Lung (tissue), 12 donors: ENCODE results near the gene CTR9. TPM values are rescaled to one million over a fixed set of nuclear protein-coding genes. Genes with fewer than 3 reads are reported as not detected.

ENCODE experiments used
- ATAC-seq: fragments of 200-7000 bp; cut with Tn5 transposase; one replicate; pipeline ENCODE4 v1.9.1; 2020; ENCODE audit warnings: moderate number of reproducible peaks; ENCODE audit not compliant: insufficient read depth, low FRiP score
- DNase-seq, 3 donors: peaks; one replicate each; pipeline ENCODE4 v3.0.0-alpha.2; 2013 to 2017
- H3K27ac ChIP-seq, 2 donors: one replicate each; pipeline ENCODE4 v1.5.1; 2013; ENCODE audit warnings: mild to moderate bottlenecking in 2 of 2, moderate library complexity in 2 of 2, control low read depth in 1 of 2, inconsistent platforms in 1 of 2, low read depth in 1 of 2, low read length in 1 of 2
- H3K27me3 ChIP-seq, 3 donors: one replicate each; pipeline ENCODE4 v1.5.1; 2013; ENCODE audit warnings: low read length in 2 of 3; ENCODE audit not compliant: control insufficient read depth in 3 of 3, insufficient read depth in 3 of 3
- H3K36me3 ChIP-seq, 4 donors: one replicate each; pipeline ENCODE4 v1.5.1; 2013; ENCODE audit warnings: low read length in 4 of 4, mild to moderate bottlenecking in 1 of 4, moderate library complexity in 1 of 4; ENCODE audit not compliant: control insufficient read depth in 4 of 4, insufficient read depth in 4 of 4
- H3K4me1 ChIP-seq, 5 donors: one replicate each; pipeline ENCODE4 v1.5.1; 2013; ENCODE audit warnings: low read length in 5 of 5, mild to moderate bottlenecking in 2 of 5, moderate library complexity in 1 of 5; ENCODE audit not compliant: control insufficient read depth in 5 of 5, insufficient read depth in 5 of 5
- H3K4me3 ChIP-seq: one replicate; pipeline ENCODE4 v1.5.1; 2013; ENCODE audit warnings: mild to moderate bottlenecking, control low read depth, moderate library complexity
- H3K9ac ChIP-seq, 2 donors: one replicate each; pipeline ENCODE4 v1.5.1; 2013; ENCODE audit warnings: low read length in 2 of 2, control low read depth in 1 of 2; ENCODE audit not compliant: insufficient read depth in 1 of 2
- H3K9me3 ChIP-seq, 4 donors: one replicate each; pipeline ENCODE4 v1.5.1; 2013; ENCODE audit warnings: low read length in 3 of 4, mild to moderate bottlenecking in 1 of 4, moderate library complexity in 1 of 4; ENCODE audit not compliant: control insufficient read depth in 4 of 4, insufficient read depth in 3 of 4
- WGBS, 2 donors: extraction: QIAGEN DNeasy Blood & Tissue Kit; methylation state at CpG; one replicate each; pipeline ENCODE4 v1.1.7; 2013; 5-methylcytosine and 5-hydroxymethylcytosine counted together
- polyA plus RNA-seq, 2 donors: library from polyadenylated mRNA; stranded (reverse); fragments of 200-250 nt; gene quantifications; one replicate each; pipeline ENCODE4 v1.2.1, GENCODE V29; 2013
- total RNA-seq, 2 donors: library from RNA; depleted of rRNA in 1 of 2; stranded (reverse); fragments of >200 nt in 1 of 2; gene quantifications; one replicate each; pipeline ENCODE4 v1.2.1, GENCODE V29; 2014 to 2021
- TF ChIP-seq, protein P1 (sequence below): IDR thresholded peaks from 2 replicates; pipeline ENCODE4 v1.5.1; 2012; ENCODE audit warnings: mild to moderate bottlenecking; ENCODE audit errors: control extremely low read depth, extremely low read depth
- donor health status: control.
- donor health status: control.
- donor health status: Bipolar disorder and iron deficiency.
- donor health status: healthy.
- donor health status: DM: yes; HTN: yes; CAD: no.

Gene CTR9
- total and polyA plus RNA-seq, 4 donors = 13.2 to 40.0 (median 22.1) TPM

DNA sequence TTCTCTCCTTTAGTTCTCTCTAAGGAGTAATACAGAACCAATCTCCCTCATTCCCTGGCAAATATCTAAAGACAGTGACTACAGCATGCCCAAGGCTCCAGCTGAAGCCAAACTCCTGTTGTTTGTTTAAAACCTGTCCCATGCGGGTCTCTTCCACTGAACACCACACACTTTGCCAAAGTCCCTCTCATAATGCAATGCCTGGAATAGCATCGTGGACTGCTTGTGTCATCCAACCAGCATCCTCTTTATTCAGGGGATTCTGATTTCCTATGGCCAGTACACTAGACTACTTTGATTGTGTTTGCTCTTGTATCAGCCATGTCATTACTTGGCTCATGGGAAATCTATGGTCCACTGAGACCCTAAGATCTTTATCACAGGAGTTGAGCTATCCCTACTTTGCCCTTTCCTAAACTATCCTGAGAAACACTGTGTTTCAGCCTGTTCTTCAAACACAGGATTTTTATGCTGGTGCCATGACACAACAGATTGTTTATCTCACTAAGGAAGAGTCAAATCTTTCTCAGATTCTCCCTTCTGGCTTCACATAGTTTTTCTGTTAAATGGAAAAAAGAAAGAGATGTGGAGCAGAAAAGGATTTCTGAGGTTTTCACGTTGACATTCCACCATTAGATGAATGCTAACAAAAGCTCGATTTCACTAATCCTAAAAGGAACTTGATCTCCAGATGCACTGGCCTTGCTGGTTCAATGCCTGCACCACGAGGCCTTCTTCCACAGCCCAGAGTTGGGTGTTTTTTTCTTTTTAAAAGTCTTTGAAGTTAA is 41.6 kb upstream of the CTR9 start:
- DNase-seq (no peak), ATAC-seq (no peak)
- WGBS, 2 donors = 69 to 75% methylated on average over 5 of the region's 5 CpGs
- H3K36me3 ChIP-seq = no peaks in the 10 kb centered on the region
- no peaks in the 10 kb centered on the region for H3K27me3 ChIP-seq
- H3K4me1 ChIP-seq = peaks cover 0 to 2% (median 0%) of the 10 kb centered on the region in 5 donors
- no peaks in the 10 kb centered on the region for H3K9me3 ChIP-seq
- TF ChIP-seq, protein P1, sequence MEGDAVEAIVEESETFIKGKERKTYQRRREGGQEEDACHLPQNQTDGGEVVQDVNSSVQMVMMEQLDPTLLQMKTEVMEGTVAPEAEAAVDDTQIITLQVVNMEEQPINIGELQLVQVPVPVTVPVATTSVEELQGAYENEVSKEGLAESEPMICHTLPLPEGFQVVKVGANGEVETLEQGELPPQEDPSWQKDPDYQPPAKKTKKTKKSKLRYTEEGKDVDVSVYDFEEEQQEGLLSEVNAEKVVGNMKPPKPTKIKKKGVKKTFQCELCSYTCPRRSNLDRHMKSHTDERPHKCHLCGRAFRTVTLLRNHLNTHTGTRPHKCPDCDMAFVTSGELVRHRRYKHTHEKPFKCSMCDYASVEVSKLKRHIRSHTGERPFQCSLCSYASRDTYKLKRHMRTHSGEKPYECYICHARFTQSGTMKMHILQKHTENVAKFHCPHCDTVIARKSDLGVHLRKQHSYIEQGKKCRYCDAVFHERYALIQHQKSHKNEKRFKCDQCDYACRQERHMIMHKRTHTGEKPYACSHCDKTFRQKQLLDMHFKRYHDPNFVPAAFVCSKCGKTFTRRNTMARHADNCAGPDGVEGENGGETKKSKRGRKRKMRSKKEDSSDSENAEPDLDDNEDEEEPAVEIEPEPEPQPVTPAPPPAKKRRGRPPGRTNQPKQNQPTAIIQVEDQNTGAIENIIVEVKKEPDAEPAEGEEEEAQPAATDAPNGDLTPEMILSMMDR = no peak
- no peak overlapping the region for H3K9ac ChIP-seq
- no peak overlapping the region for H3K4me3 ChIP-seq
- H3K27ac ChIP-seq = no peak overlapping the region

GRCh38 chr11:10715571-10715970 is 35.5 kb upstream of the CTR9 start:
- no peak overlapping the region for H3K27ac ChIP-seq
- no peaks in the 10 kb centered on the region for H3K36me3 ChIP-seq
- WGBS, 2 donors = 81 to 89% methylated on average over 4 of the region's 4 CpGs
- TF ChIP-seq, protein P1 = no peak
- H3K27me3 ChIP-seq = no peaks in the 10 kb centered on the region
- no peak for ATAC-seq
- H3K9me3 ChIP-seq = no peaks in the 10 kb centered on the region
- DNase-seq = no peak
- H3K9ac ChIP-seq = no peak overlapping the region
- peaks cover 0 to 5% (median 0%) of the 10 kb centered on the region in 5 donors for H3K4me1 ChIP-seq
- H3K4me3 ChIP-seq = no peak overlapping the region

DNA sequence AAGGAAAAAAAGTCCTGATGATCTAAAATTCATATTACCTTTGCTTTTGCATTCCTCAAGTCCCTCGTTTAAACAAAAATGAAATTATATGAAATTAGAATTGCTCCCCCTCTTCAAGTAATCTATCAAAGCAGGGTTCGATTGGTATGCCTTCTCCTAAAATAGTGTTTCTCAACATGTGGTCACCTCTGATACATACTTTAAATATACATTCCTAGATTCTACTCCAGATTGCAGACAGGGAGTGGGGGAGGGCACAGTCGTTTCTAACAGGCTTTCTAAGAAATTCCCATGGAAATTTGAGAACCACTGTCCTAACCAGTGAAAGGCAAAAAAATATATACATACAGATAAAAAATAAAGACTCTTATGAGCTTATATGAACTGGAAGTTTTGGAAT is 34.9 kb upstream of the CTR9 start:
- H3K4me3 ChIP-seq = no peak overlapping the region
- DNase-seq (no peak), ATAC-seq (no peak)
- H3K27ac ChIP-seq = no peak overlapping the region
- no peaks in the 10 kb centered on the region for H3K27me3 ChIP-seq
- TF ChIP-seq, protein P1 = no peak
- no peak overlapping the region for H3K9ac ChIP-seq
- 66 to 73% methylated on average over 3 of the region's 3 CpGs for WGBS, 2 donors
- no peaks in the 10 kb centered on the region for H3K36me3 ChIP-seq
- H3K9me3 ChIP-seq = no peaks in the 10 kb centered on the region
- peaks cover 0 to 5% (median 0%) of the 10 kb centered on the region in 5 donors for H3K4me1 ChIP-seq
